IMR-90 (cell line): ENCODE measurements around the gene MAPKAPK5. TPM values are rescaled to one million over a fixed set of nuclear protein-coding genes. Genes with fewer than 3 reads are reported as not detected.
"Not testable (repeated sequence)": the region's sequence is repeated elsewhere in the genome, so short reads cannot be mapped to it uniquely, and the experiment has no call there.

Experiments used
- ATAC-seq: fragments of 200-7000 bp; cut with Tn5 transposase; 2 replicates; pipeline ENCODE4 v1.9.1; 2020; ENCODE audit warnings: low read depth, mild to moderate bottlenecking, moderate library complexity
- BruUV-seq: library from RNA; stranded (reverse); fragments of 400-500 nt; replicated peaks from 2 replicates; lab custom pipeline; 2021; lab: Mats Ljungman, UMichigan
- CTCF ChIA-PET: fragments of 300-600 bp; formaldehyde crosslinking; extraction: SDS; loops from one replicate; lab custom pipeline; 2021; ENCODE audit warnings: antibody characterized with exemption; lab: Yijun Ruan, JAX
- POLR2A ChIA-PET: fragments of 300-600 bp; sonication (Branson Sonifier 250); formaldehyde crosslinking; loops from one replicate; lab custom pipeline; 2022; ENCODE audit warnings: antibody characterized with exemption; ENCODE audit not compliant: unreplicated experiment; lab: Charles Lee
- DNase-seq: peaks from one replicate; pipeline ENCODE4 v3.0.0; 2013
- H2AFZ ChIP-seq: replicated peaks from 2 replicates; pipeline ENCODE3; 2013; ENCODE audit warnings: low read length, mild to moderate bottlenecking; ENCODE audit not compliant: poor library complexity
- H2AK5ac ChIP-seq: 2 replicates; pipeline ENCODE4 v1.6.1; 2013; ENCODE audit warnings: low read depth, low read length, inconsistent platforms
- H2AK9ac ChIP-seq: replicated peaks from 2 replicates; pipeline ENCODE3; 2013; ENCODE audit warnings: mild to moderate bottlenecking, low read depth, low read length, moderate library complexity; ENCODE audit not compliant: poor library complexity
- H2BK120ac ChIP-seq: 2 replicates; pipeline ENCODE4 v1.6.1; 2013; ENCODE audit warnings: low read depth, low read length, inconsistent platforms
- H2BK15ac ChIP-seq: 3 replicates; pipeline ENCODE4 v1.6.1; 2013; ENCODE audit warnings: low read depth, low read length, inconsistent platforms
- H2BK20ac ChIP-seq: 2 replicates; pipeline ENCODE4 v1.6.1; 2013; ENCODE audit warnings: low read depth, mild to moderate bottlenecking, inconsistent platforms, low read length, moderate library complexity
- H2BK5ac ChIP-seq: 2 replicates; pipeline ENCODE4 v1.6.1; 2013; ENCODE audit warnings: mild to moderate bottlenecking, low read depth, low read length, inconsistent platforms; ENCODE audit not compliant: poor library complexity, severe bottlenecking
- H3K14ac ChIP-seq: replicated peaks from 2 replicates; pipeline ENCODE4 v1.6.1; 2013; ENCODE audit warnings: low read depth, low read length, inconsistent platforms
- H3K18ac ChIP-seq: 2 replicates; pipeline ENCODE4 v1.6.1; 2013; ENCODE audit warnings: low read depth, low read length, control low read depth
- H3K23ac ChIP-seq: 2 replicates; pipeline ENCODE4 v1.6.1; 2013; ENCODE audit warnings: low read depth, low read length, inconsistent platforms
- H3K27ac ChIP-seq: 2 replicates; pipeline ENCODE4 v1.5.1; 2013; ENCODE audit warnings: mild to moderate bottlenecking, control low read depth, low read length; ENCODE audit not compliant: insufficient read depth
- H3K27me3 ChIP-seq: 2 replicates; pipeline ENCODE4 v1.6.1; 2013; ENCODE audit warnings: low read length; ENCODE audit not compliant: control insufficient read depth, insufficient read depth
- H3K36me3 ChIP-seq: 2 replicates; pipeline ENCODE4 v1.6.1; 2013; ENCODE audit warnings: low read length, mixed read lengths; ENCODE audit not compliant: control insufficient read depth, insufficient read depth
- H3K4ac ChIP-seq: 2 replicates; pipeline ENCODE4 v1.6.1; 2013; ENCODE audit warnings: low read depth, low read length, inconsistent platforms
- H3K4me1 ChIP-seq: 2 replicates; pipeline ENCODE4 v1.6.1; 2013; ENCODE audit warnings: low read length, mixed read lengths; ENCODE audit not compliant: control insufficient read depth, insufficient read depth
- H3K4me2 ChIP-seq: 2 replicates; pipeline ENCODE4 v1.6.1; 2013; ENCODE audit warnings: low read depth, mild to moderate bottlenecking, control low read depth, low read length, moderate library complexity
- H3K4me3 ChIP-seq: 2 replicates; pipeline ENCODE4 v1.5.1; 2013; ENCODE audit warnings: low read depth, mild to moderate bottlenecking, control low read depth, low read length, moderate library complexity; ENCODE audit not compliant: insufficient read depth
- H3K56ac ChIP-seq: 2 replicates; pipeline ENCODE4 v1.6.1; 2013; ENCODE audit warnings: low read length, inconsistent platforms; ENCODE audit not compliant: insufficient read depth; ENCODE audit errors: extremely low read depth
- H3K79me1 ChIP-seq, 2 experiments: 2 replicates each; pipeline ENCODE4 v1.6.1; 2013; ENCODE audit warnings: low read length in 2 of 2, inconsistent platforms in 1 of 2, low read depth in 1 of 2
- H3K9ac ChIP-seq: 2 replicates; pipeline ENCODE4 v1.6.1; 2013; ENCODE audit warnings: low read depth, low read length, control low read depth
- H3K9me1 ChIP-seq: 2 replicates; pipeline ENCODE4 v1.6.1; 2013; ENCODE audit warnings: low read length, inconsistent platforms; ENCODE audit not compliant: insufficient read depth
- H3K9me3 ChIP-seq: 2 replicates; pipeline ENCODE4 v1.6.1; 2013; ENCODE audit warnings: low read length; ENCODE audit not compliant: control insufficient read depth, insufficient read depth
- H4K20me1 ChIP-seq: 2 replicates; pipeline ENCODE4 v1.6.1; 2013; ENCODE audit warnings: low read length, inconsistent platforms; ENCODE audit not compliant: insufficient read depth
- H4K5ac ChIP-seq: 2 replicates; pipeline ENCODE4 v1.6.1; 2013; ENCODE audit warnings: mild to moderate bottlenecking, low read depth, low read length, control low read depth
- H4K8ac ChIP-seq, 2 experiments: 2 replicates each; pipeline ENCODE4 v1.6.1; 2013; ENCODE audit warnings: low read depth in 2 of 2, low read length in 2 of 2, control low read depth in 1 of 2, inconsistent platforms in 1 of 2
- H4K91ac ChIP-seq: 2 replicates; pipeline ENCODE4 v1.6.1; 2013; ENCODE audit warnings: low read depth, low read length, inconsistent platforms; ENCODE audit not compliant: insufficient read depth
- NFE2L2 ChIP-seq: fragments of 150-350 bp; IDR thresholded peaks from 2 replicates; pipeline ENCODE4 v1.6.1; 2016; ENCODE audit warnings: low read depth, mild to moderate bottlenecking, low read length
- WGBS, 2 experiments: methylation state at CpG; one replicate each; pipeline versions ENCODE4 v1.1.5 to v1.1.7; 2013; ENCODE audit warnings: missing lambda C conversion rate in 2 of 2; ENCODE audit not compliant: insufficient read length in 1 of 2; ENCODE audit errors: extremely low coverage in 2 of 2; 5-methylcytosine and 5-hydroxymethylcytosine counted together
- dilution Hi-C: fragments of 300-500 bp; cut with HindIII; formaldehyde crosslinking; loops from one replicate; pipeline ENCODE4 v1.14.3; 2018; ENCODE audit warnings: low sequenced_read_pairs; ENCODE audit not compliant: unreplicated experiment
- in situ Hi-C: fragments of 300-500 bp; cut with MboI; formaldehyde crosslinking; loops from 3 replicates; pipeline ENCODE4 v1.14.3; 2019; ENCODE audit warnings: low sequenced_read_pairs, inconsistent platforms, mixed read lengths
- intact Hi-C: fragments of 100-400 bp; cut with micrococcal nuclease; formaldehyde crosslinking; loops from 2 replicates; pipeline ENCODE4 v1.10.0; 2022
- polyA plus RNA-seq, 3 experiments: library from polyadenylated mRNA; depleted of rRNA; stranded (reverse); fragments of >200 nt; gene quantifications; 2 replicates each; pipeline ENCODE4 v1.2.3, GENCODE V29; 2012; ENCODE audit warnings: low replicate concordance in 1 of 3
- total RNA-seq: library from RNA; depleted of rRNA; stranded (reverse); fragments of >200 nt; gene quantifications from 2 replicates; pipeline ENCODE4 v1.2.3, GENCODE V29; 2012

MAPKAPK5 gene
- total and polyA plus RNA-seq, 2 of the 4 experiments (the other 2 are of a cell fraction) = 35.0 to 44.6 TPM

DNA sequence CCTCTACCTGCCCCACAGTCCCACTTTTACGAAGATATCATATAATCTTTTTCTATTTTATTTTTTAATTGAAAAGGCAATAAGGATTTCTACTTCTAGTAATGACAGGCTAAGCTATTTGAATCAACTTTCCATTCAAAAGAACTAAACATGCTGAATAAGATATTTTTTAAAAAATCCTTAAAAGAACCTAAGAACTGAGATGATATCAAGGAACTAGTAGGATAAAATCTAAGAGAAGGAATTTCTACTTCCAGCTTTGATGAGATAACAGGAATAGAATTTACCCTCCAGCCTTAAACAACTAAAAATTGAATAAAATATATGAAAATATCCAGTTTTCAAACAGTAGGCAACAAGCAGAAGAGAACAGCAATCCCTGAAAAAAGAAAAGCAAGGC is 101.9 kb downstream of the MAPKAPK5 start:
- Histone ChIP-seq H3K23ac (no peak overlapping the region), H4K8ac (no peak overlapping the region), H4K91ac (no peak overlapping the region), H3K27me3 (no peaks in the 10 kb centered on the region), H3K9me3 (no peaks in the 10 kb centered on the region), H3K36me3 (no peaks in the 10 kb centered on the region), H2BK5ac (no peak overlapping the region), H4K5ac (no peak overlapping the region), H2BK20ac (no peak overlapping the region), H3K4ac (no peak overlapping the region), H3K14ac (no peak overlapping the region), H2BK15ac (no peak overlapping the region), H2AK5ac (no peak overlapping the region), H2AK9ac (no peak overlapping the region), H4K20me1 (no peaks in the 10 kb centered on the region), H3K27ac (no peak overlapping the region), H3K4me2 (no peak overlapping the region), H3K79me1 (no peaks in the 10 kb centered on the region), H3K4me3 (no peak overlapping the region), H2BK120ac (no peak overlapping the region), H3K4me1 (peaks cover 4% of the 10 kb centered on the region), H3K18ac (no peak overlapping the region), H3K56ac (no peak overlapping the region), H2AFZ (no peak overlapping the region), H3K9me1 (0 out of 2 replicates have a peak, but pooled peaks cover 3% of the 10 kb centered on the region), H3K9ac (no peak overlapping the region)
- intact Hi-C loops (loop anchor here (10.0 kb wide), 1 partner anchor 181 kb away; the partner anchor contains the start of gene TRAFD1), in situ Hi-C loops (no loop called here), dilution Hi-C loops (no loop called here)
- no CpG with 5 or more reads among the region's 1 CpG for WGBS, 2 experiments
- DNase-seq = no peak
- no peak for ATAC-seq
- ChIA-PET POLR2A (no interaction called here), CTCF (no interaction called here)
- no TSS peak for BruUV-seq
- no peak for TF ChIP-seq NFE2L2

DNA sequence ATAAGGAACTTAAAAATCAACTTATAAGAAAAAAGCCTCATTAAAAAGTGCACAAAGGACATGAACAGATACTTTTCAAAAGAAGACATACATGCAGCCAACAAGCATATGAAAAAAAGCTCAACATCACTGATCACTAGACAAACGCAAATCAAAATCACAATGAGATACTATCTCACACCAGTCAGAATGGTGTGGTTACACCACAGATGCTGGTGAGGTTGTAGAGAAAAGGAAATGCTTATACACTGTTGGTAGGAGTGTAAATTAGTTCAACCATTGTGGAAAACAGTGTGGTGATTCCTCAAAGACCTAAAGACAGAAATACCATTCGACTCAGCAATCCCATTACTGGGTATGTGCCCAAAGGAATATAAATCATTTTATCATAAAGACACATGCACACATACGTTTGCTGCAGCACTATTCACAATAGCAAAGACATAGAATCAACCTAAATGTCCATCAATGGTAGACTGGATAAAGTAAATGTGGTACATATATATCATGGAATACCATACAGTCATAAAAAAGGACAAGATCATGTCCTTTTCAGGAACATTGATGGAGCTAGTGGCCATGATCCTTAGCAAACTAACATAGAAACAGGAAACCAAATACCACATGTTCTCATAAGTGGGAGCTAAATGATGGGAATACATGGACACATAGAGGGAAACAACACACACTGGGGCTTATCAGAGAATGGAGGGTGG is 109.1 kb downstream of the MAPKAPK5 start:
- H2AFZ ChIP-seq, H3K4me1 ChIP-seq, H2AK9ac ChIP-seq, H3K4me3 ChIP-seq, H3K79me1 ChIP-seq, H3K14ac ChIP-seq, H2AK5ac ChIP-seq, in situ Hi-C loops, H2BK15ac ChIP-seq, ATAC-seq, dilution Hi-C loops, POLR2A ChIA-PET, H4K5ac ChIP-seq, H3K4me2 ChIP-seq, H4K91ac ChIP-seq, H2BK20ac ChIP-seq, H3K18ac ChIP-seq, H2BK5ac ChIP-seq, H3K27ac ChIP-seq, H3K23ac ChIP-seq, H4K8ac ChIP-seq, DNase-seq, H4K20me1 ChIP-seq, H2BK120ac ChIP-seq, H3K9me1 ChIP-seq, intact Hi-C loops, H3K9ac ChIP-seq, H3K36me3 ChIP-seq, H3K4ac ChIP-seq, CTCF ChIA-PET, BruUV-seq, H3K56ac ChIP-seq, H3K9me3 ChIP-seq, H3K27me3 ChIP-seq: not testable (repeated sequence)
- WGBS, 2 experiments = no CpG with 5 or more reads among the region's 3 CpGs
